Esophagus muscularis mucosa (tissue), 3 donors: ENCODE results near the gene IPPK.

Experiments
- POLR2A ChIP-seq: fragments of 450-650 bp; IDR thresholded peaks from one replicate; pipeline ENCODE4 v1.6.1; 2017; ENCODE audit warnings: antibody characterized with exemption, moderate library complexity, mild to moderate bottlenecking, low read depth
- TF ChIP-seq, protein P1 (sequence below), 3 experiments: fragments of 200-600 bp in 2 of 3; fragments of 450-650 bp in 1 of 3; sonication (generic) in 2 of 3; IDR thresholded peaks; one replicate each; pipeline ENCODE4 v1.5.1; 2017 to 2019; ENCODE audit warnings: antibody characterized with exemption in 3 of 3, mild to moderate bottlenecking in 2 of 3, moderate library complexity in 1 of 3

DNA sequence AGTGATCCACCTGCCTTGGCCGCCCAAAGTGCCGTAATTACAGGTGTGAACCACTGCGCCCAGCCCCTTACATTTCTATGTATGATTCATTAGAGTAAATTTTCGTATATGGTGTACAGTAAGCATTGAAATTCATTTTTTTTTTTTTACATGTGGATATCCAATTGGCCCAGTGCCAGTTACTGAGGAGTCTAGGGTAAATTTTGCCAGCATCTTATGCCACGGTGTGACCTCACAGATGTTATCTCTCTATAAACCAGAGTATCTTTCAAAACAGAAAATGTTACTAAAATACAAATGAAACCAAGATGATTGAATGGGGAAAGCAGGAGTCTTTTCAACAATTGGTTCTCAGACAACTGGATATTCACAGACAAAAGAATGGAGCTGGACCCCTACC is 64.7 kb downstream of the IPPK start:
- TF ChIP-seq POLR2A, result no peak
- TF ChIP-seq, protein P1, sequence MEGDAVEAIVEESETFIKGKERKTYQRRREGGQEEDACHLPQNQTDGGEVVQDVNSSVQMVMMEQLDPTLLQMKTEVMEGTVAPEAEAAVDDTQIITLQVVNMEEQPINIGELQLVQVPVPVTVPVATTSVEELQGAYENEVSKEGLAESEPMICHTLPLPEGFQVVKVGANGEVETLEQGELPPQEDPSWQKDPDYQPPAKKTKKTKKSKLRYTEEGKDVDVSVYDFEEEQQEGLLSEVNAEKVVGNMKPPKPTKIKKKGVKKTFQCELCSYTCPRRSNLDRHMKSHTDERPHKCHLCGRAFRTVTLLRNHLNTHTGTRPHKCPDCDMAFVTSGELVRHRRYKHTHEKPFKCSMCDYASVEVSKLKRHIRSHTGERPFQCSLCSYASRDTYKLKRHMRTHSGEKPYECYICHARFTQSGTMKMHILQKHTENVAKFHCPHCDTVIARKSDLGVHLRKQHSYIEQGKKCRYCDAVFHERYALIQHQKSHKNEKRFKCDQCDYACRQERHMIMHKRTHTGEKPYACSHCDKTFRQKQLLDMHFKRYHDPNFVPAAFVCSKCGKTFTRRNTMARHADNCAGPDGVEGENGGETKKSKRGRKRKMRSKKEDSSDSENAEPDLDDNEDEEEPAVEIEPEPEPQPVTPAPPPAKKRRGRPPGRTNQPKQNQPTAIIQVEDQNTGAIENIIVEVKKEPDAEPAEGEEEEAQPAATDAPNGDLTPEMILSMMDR (IDR thresholded peaks at IDR 0.05), result no peak
